ENCODE results near the gene COP1.
A peak's percentile ranks its signal among the peaks of the same experiment; 100 is the strongest.

The COP1 gene

DNA sequence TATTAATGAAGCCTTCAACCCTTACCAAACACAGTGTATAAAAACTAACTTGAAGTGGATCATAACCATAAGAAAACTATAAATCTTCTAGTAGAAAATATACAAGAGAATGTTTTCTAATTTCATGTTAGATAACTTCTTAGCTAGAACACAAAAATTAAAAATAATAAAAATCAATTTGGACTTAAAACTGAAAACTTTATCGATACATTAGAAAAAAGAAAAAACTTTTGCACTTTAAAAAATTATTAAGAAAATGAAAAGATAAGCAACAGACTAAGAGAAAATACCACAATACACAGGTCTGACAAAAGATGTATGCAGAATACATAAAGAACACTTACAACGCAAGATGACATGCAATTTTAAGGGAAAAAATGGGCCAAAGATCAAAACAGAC, 8.7 kb downstream of the COP1 start:
- DNase-seq, result no peak

- peak; percentile 69 for DNase-seq
These were observed 10.4 kb downstream of the COP1 start for GRCh38 chr1:176196728-176197127.

- DNase-seq, result no peak
These were observed 11.5 kb downstream of the COP1 start for GRCh38 chr1:176195547-176195946.

DNA sequence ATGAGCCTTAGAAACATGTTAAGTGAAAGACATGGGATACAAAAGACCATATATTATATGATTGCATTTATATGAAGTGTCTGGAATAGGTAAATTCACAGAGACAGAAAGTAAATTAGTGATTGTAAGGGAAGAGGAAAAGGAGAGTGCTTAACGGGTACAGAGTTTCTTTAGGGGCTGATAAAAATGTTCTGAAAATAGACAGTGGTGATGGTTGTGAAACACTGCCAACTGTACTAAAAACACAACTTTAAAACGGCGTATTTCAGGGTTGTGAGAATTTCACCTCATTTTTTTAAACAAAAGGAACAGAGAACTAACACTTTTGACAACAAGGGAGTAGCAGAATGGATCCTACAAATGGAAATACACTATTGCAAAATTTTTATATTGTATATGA, 13.4 kb downstream of the COP1 start:
- DNase-seq, result no peak

- no peak for DNase-seq
These were observed 14.1 kb downstream of the COP1 start for GRCh38 chr1:176193023-176193422.

DNA sequence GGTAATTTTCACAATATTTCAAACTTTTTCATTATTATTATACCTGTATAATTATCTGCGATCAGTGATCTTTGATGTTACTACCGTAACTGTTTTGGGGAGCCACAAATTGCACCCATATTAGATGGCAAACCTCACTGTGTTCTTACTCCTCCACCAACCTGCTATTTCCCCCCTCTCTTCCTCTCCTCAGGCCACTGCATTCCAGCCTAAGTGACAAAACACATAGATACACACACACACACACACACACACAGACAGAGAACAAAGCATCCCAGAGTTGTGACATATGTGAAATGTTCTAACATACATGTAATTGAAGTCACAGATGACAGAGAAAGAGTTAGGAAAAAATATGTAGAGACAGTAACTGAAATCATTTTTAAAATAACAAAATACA, 18.5 kb downstream of the COP1 start:
- DNase-seq, result no peak

DNA sequence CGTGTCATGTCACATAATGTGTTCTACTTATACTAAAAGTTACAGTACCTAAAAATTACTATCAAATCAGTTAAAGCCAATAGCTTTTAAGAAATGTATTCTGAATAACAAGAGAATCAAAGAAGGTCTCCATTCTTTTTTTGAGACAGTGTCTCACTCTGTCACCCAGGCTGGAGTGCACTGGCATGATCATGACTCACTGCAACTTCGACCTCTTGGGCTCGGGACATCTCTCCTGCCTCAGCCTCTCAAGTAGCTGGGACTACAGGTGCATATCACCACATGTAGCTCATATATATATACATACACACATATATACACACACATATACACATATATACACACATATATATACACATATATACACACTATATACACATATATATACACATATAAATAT, 20.1 kb downstream of the COP1 start:
- no peak for DNase-seq

DNA sequence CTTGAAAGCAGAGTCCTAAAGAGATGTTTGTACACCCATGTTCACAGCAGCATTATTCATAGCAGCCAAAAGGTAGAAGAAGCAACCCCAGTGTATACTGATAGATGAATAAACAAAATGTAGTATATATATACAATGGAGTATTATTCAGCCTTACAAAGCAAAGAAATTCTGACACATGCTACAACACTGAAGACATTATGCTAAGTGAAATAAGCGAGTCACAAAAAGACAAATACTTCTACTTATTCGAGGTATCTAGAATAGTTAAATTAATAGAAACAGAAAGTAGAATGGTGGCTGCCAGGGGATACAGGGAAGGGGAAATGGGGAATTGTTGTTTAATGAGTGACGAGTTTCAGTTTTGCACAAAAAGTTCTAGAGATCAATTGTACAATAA, 23.5 kb downstream of the COP1 start:
- DNase-seq, result no peak

- no peak for DNase-seq
These were observed 28.8 kb downstream of the COP1 start for GRCh38 chr1:176178316-176178715.

DNA sequence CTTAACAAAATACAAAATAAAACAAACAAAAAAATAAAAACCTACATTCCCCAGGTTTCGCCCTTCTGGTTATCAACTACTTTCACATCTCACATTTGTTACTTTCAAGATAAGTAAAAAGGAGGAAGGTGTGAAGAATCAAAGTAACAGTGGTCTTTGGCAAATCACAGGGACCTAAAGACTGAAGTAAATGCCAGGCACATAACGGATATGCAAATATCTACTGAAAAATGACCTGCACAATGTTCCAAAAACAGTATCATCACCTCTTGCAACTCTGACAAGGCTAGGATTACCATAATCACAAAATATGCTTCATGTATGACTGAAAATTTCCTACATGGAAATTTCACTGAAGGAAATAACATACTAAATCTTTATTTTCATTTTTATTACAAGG, 29.3 kb downstream of the COP1 start:
- no peak for DNase-seq

GRCh38 chr1:176174108-176174507, 33.0 kb downstream of the COP1 start:
- no peak for DNase-seq

GRCh38 chr1:176172215-176172614, 34.9 kb downstream of the COP1 start:
- DNase-seq, result no peak

DNA sequence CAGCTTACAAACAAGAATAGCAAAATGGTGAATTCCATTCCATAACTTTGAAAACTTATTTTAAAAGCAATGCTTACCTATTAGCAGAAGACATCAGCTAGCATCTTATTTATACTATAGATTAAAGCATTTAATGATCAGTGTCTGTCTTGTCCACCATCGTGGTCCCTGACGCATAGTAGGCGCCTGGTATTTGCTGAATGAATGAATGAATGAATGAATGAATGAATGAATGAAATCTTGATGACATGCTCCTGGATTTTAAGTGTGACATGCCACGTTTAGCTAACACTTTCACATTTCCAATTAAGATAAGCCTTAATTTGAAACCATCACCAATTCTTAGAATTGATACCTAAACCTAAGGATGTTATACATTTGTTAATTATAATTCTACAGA, 39.9 kb downstream of the COP1 start:
- no peak for DNase-seq

- no peak for DNase-seq
These were observed 41.5 kb downstream of the COP1 start for GRCh38 chr1:176165573-176165972.

DNA sequence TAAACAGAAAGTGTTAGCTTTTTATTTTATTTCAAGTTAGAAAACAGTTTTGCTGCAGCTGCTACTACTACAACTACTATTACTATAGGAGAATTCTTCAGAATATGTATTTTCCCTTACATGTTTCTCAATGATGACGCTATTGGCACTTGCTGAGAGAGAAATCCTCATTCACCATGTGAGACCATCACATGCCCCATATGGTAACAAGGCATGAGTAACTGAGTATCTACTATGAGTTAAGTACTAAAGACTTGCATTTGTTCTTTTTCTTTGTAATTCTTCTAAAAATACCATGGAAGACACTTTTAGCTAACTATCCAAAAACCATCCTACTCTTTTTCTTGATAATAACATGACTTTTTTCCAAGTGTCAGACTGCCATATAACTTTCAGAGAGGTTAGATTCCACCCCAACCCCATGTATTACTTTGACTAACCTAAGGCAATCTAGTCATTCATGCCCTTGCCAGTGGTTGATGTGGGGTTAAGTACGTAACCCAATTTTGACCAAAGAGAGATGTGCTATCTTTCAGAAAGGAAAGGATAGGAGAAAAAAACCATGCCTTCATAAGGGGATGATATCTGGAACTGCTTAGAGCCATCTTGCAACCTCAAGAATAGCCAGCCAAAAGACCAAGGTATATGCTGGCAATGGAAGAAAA, 42.9 kb downstream of the COP1 start:
- no peak for DNase-seq

- DNase-seq, result no peak
These were observed 47.1 kb downstream of the COP1 start for GRCh38 chr1:176159993-176160392.

DNA sequence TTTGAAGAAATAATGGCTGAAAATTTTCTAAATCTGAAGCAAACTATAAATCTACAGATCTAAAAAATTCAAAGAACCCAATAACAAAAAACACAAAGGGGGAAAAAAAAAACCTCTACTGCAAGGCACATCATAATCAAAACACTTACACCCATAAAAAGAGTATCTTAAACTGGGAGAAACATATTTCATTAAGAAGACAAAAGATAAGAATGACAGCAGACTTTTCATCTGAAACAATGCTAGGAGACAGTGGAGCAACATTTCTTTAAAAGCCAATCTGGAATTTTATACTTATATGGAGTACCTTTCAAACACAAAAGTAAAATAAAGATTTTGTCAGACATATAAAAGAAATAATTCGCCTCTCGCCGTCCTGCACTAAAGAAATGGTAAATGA, 49.1 kb downstream of the COP1 start:
- DNase-seq, result peak; percentile 36

- DNase-seq, result no peak
These were observed 56.9 kb downstream of the COP1 start for GRCh38 chr1:176149939-176150807.

- DNase-seq, result no peak
These were observed 62.6 kb downstream of the COP1 start for GRCh38 chr1:176144526-176144925.

DNA sequence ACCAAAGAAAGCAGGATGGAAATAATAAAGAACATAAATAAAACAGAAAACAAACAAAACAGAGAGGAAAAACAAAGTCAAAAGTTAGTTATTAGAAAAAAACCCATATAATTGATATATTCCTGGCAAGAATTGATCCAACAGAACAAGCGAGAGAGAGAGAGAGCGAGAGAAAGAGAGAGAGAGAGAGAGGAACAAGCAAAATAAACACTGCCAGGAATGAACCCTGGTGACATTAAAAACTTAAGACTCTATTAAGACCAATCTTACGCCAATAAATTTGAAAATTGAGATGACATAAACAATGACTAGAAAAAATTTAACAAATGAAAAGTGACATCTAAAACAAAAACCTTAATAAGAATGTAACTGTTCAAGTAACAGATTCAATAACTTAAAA, 64.1 kb downstream of the COP1 start:
- DNase-seq, result no peak

DNA sequence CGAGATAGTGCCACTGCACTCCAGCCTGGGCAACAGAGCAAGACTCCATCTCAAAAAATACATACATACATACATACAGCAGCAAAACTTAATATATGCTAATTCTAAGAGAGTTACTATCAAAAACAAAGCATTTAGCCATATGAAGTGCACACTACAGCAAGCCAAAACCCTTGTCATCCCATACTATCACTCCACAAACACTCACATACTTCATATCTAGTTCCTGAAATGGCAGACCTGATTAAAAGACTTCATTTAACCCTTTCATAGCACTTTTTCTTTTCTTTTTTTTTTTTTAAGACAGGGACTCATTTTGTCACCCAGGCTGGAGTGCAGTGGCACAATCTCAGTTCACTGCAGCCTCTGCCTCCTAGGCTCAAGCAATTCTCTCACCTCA, 65.6 kb downstream of the COP1 start:
- DNase-seq, result peak; percentile 48

DNA sequence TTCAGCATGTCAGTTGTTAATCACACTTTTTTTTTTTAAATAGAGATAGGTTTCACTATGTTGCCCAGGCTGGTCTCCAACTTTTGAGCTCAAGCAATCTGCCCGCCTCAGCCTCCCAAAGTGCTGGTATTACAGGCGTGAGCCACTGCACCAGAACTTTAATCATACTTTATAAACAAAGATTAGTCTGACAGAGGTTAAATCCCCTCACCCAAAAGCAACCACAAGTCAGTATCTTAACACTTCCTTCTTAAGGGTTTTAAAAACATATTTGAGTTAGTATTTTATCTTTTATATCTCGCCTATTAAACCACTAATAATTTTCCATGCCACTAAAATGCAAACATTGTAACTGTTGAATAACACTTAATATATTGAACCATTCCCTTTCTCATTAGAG, 70.2 kb downstream of the COP1 start:
- no peak for DNase-seq

- no peak for DNase-seq
These were observed 72.4 kb downstream of the COP1 start for GRCh38 chr1:176134666-176135065.

DNA sequence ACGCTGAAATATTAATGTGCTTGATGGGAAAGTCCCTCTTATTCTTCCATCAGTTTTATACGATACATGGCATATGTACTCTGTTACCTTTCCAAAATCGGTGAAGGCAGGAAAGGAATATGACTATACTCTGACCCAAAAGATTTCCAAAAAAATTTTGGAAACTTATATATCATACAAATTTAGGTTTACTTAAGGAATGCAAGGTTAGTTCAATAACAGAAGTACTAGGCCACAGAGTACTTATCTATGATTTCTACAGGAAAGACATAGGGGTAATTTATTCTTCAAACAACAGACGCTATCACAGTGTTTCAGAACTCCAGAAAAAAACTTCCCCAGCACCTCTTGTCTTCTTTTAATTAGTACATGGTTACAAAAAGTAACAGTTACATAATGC, 84.8 kb downstream of the COP1 start:
- no peak for DNase-seq

- peak; percentile 52 for DNase-seq
These were observed 87.5 kb downstream of the COP1 start for GRCh38 chr1:176119549-176119948.

Measured in OCI-M1 (cell line).